ENCODE data around the gene ZRSR2.

ZRSR2 gene

GRCh38 chrX:15854080-15854655 is 63.9 kb downstream of the ZRSR2 start:
- peak; percentile 66 to 70 for DNase-seq

GRCh38 chrX:15854712-15855567 is 64.7 kb downstream of the ZRSR2 start, which contains the start of gene AP1S2:
TSS of gene AP1S2 (minus strand) at chrX:15854813. CDS start at chrX:15852524, 2,289 bp downstream.
- peak; percentile 97 to 98 for DNase-seq

GRCh38 chrX:15855568-15856221 is 65.4 kb downstream of the ZRSR2 start:
- no peak for DNase-seq

GRCh38 chrX:15856222-15856587 is 65.9 kb downstream of the ZRSR2 start:
- DNase-seq = no peak

GRCh38 chrX:15856636-15857035 is 66.4 kb downstream of the ZRSR2 start:
- DNase-seq = no peak

- no peak for DNase-seq
Observed at GRCh38 chrX:15858051-15858450, 67.8 kb downstream of the ZRSR2 start.

GRCh38 chrX:15860921-15861320 is 70.6 kb downstream of the ZRSR2 start:
- no peak for DNase-seq

- DNase-seq = no peak
Observed at GRCh38 chrX:15864023-15864422, 73.7 kb downstream of the ZRSR2 start.

- DNase-seq = no peak
Observed at GRCh38 chrX:15864629-15865028, 74.3 kb downstream of the ZRSR2 start.

GRCh38 chrX:15866147-15866546 is 75.9 kb downstream of the ZRSR2 start:
- no peak for DNase-seq

- DNase-seq = no peak
Observed at GRCh38 chrX:15869695-15870094, 79.4 kb downstream of the ZRSR2 start.

- no peak for DNase-seq
Observed at GRCh38 chrX:15870310-15870709, 80.0 kb downstream of the ZRSR2 start.

All from activated T-cell treated with anti-CD3 and anti-CD28 coated beads, Interleukin-2, amount 50 U/mL, for 48 hours (primary cell).